Common myeloid progenitor, CD34-positive (primary cell): ENCODE data around the gene CPD.
"Not testable (repeated sequence)": the region's sequence is repeated elsewhere in the genome, so short reads cannot be mapped to it uniquely, and the experiment has no call there.

ENCODE experiments used
- CTCF ChIA-PET: fragments of 350-600 bp; sonication (Branson Sonifier 250); formaldehyde crosslinking; loops from one replicate; lab custom pipeline; 2021; ENCODE audit warnings: antibody characterized with exemption; lab: Charles Lee
- POLR2A ChIA-PET: fragments of 350-600 bp; sonication (Branson Sonifier 250); formaldehyde crosslinking; loops from one replicate; lab custom pipeline; 2021; ENCODE audit warnings: antibody characterized with exemption; lab: Charles Lee
- DNase-seq, 3 donors: peaks; one replicate each; pipeline versions ENCODE4 v3.0.0 to v3.0.0-alpha.2; 2013
- H3K27ac ChIP-seq, 2 experiments: 1 replicate in 1 of 2; 2 replicates in 1 of 2; pipeline ENCODE4 v1.7.0; 2013; ENCODE audit warnings: inconsistent platforms in 2 of 2, low read length in 2 of 2, mild to moderate bottlenecking in 2 of 2, low read depth in 1 of 2, moderate library complexity in 1 of 2; ENCODE audit not compliant: severe bottlenecking in 2 of 2, insufficient read depth in 1 of 2, poor library complexity in 1 of 2
- H3K27me3 ChIP-seq, 5 experiments: replicated peaks in 2 of 5; 1 replicate in 3 of 5; 2 replicates in 2 of 5; pipeline versions ENCODE4 v1.6.1 to v1.7.0; 2013; ENCODE audit warnings: low read length in 4 of 5, mild to moderate bottlenecking in 2 of 5, moderate library complexity in 2 of 5, inconsistent platforms in 1 of 5; ENCODE audit not compliant: insufficient read depth in 5 of 5, control insufficient read depth in 4 of 5
- H3K36me3 ChIP-seq, 4 experiments: 1 replicate in 2 of 4; 2 replicates in 2 of 4; pipeline versions ENCODE4 v1.6.1 to v1.7.0; 2013; ENCODE audit warnings: low read length in 3 of 4, control low read depth in 1 of 4, mild to moderate bottlenecking in 1 of 4; ENCODE audit not compliant: control insufficient read depth in 4 of 4, insufficient read depth in 4 of 4
- H3K4me1 ChIP-seq, 4 experiments: 1 replicate in 3 of 4; 2 replicates in 1 of 4; pipeline versions ENCODE4 v1.6.1 to v1.7.1; 2013; ENCODE audit warnings: low read length in 3 of 4, mild to moderate bottlenecking in 3 of 4, control low read depth in 1 of 4, inconsistent platforms in 1 of 4, moderate library complexity in 1 of 4; ENCODE audit not compliant: control insufficient read depth in 4 of 4, insufficient read depth in 4 of 4; ENCODE audit errors: control extremely low read depth in 1 of 4
- H3K4me3 ChIP-seq, 7 experiments: 1 replicate in 4 of 7; 2 replicates in 3 of 7; pipeline versions ENCODE4 v1.5.1 to v1.7.0; 2013; ENCODE audit warnings: mild to moderate bottlenecking in 7 of 7, low read length in 6 of 7, moderate library complexity in 6 of 7, inconsistent platforms in 2 of 7, low read depth in 2 of 7, control low read depth in 1 of 7; ENCODE audit not compliant: insufficient read depth in 4 of 7, control insufficient read depth in 1 of 7; ENCODE audit errors: extremely low read depth in 1 of 7
- H3K9me3 ChIP-seq, 5 experiments: 1 replicate in 4 of 5; 2 replicates in 1 of 5; pipeline versions ENCODE4 v1.6.1 to v1.7.1; 2013; ENCODE audit warnings: low read length in 4 of 5, mild to moderate bottlenecking in 2 of 5, inconsistent platforms in 1 of 5, low read depth in 1 of 5, moderate library complexity in 1 of 5; ENCODE audit not compliant: control insufficient read depth in 4 of 5, insufficient read depth in 2 of 5; ENCODE audit errors: control extremely low read depth in 1 of 5
- WGBS: methylation state at CpG from one replicate; pipeline ENCODE4 v1.1.5; 2013; ENCODE audit not compliant: insufficient coverage; 5-methylcytosine and 5-hydroxymethylcytosine counted together

The CPD gene

GRCh38 chr17:30458371-30458770 is 79.6 kb downstream of the CPD start:
- ChIA-PET POLR2A (no interaction called here), CTCF (no interaction called here)
- WGBS, result 100% methylated on average over 1 of the region's 6 CpGs

GRCh38 chr17:30458797-30459413 is 80.2 kb downstream of the CPD start:
- H3K4me1 ChIP-seq, H3K9me3 ChIP-seq, H3K27ac ChIP-seq, H3K27me3 ChIP-seq, H3K4me3 ChIP-seq, POLR2A ChIA-PET, DNase-seq: not testable (repeated sequence)
- H3K36me3 ChIP-seq, result peaks cover 12 to 38% (median 32%) of the 10 kb centered on the region in 4 experiments
- CTCF ChIA-PET, result interaction anchor here (1.0 kb wide), 1 partner anchor 24 kb away, joined by 3 read pairs; no protein-coding TSS in a partner anchor
- WGBS, result 100% methylated on average over 3 of the region's 5 CpGs

More at GRCh38 chr17:30458371-30458770, 79.6 kb downstream of the CPD start:
- no peaks in the 10 kb centered on the region for H3K4me1 ChIP-seq
- DNase-seq, result no peak
- no peaks in the 10 kb centered on the region for H3K27me3 ChIP-seq
- H3K27ac ChIP-seq, result no peak overlapping the region
- H3K4me3 ChIP-seq, result no peak overlapping the region
- peaks cover 10 to 43% (median 33%) of the 10 kb centered on the region in 4 experiments for H3K36me3 ChIP-seq
- peaks cover 0 to 2% (median 0%) of the 10 kb centered on the region in 5 experiments for H3K9me3 ChIP-seq

- 100% methylated on average over 1 of the region's 2 CpGs for WGBS
- no peak for DNase-seq
- Histone ChIP-seq H3K4me1 (no peaks in the 10 kb centered on the region), H3K4me3 (no peak overlapping the region), H3K27ac (no peak overlapping the region), H3K9me3 (no peaks in the 10 kb centered on the region), H3K36me3 (peaks cover 0 to 12% (median 8%) of the 10 kb centered on the region in 4 experiments), H3K27me3 (peaks cover 0 to 16% (median 0%) of the 10 kb centered on the region in 5 experiments)
- CTCF ChIA-PET, result no interaction called here
- POLR2A ChIA-PET, result no interaction called here
These were observed 89.7 kb downstream of the CPD start for GRCh38 chr17:30468465-30468864.

GRCh38 chr17:30472238-30472890 is 93.6 kb downstream of the CPD start:
- Histone ChIP-seq H3K27me3 (peaks cover 0 to 16% (median 0%) of the 10 kb centered on the region in 5 experiments), H3K9me3 (no peaks in the 10 kb centered on the region), H3K4me3 (no peak overlapping the region), H3K4me1 (peaks cover 4 to 10% (median 6%) of the 10 kb centered on the region in 4 experiments), H3K36me3 (no peaks in the 10 kb centered on the region), H3K27ac (no peak overlapping the region)
- DNase-seq, result no peak
- POLR2A ChIA-PET, result no interaction called here
- CTCF ChIA-PET, result interaction anchor here (0.8 to 1.1 kb wide), 2 partner anchors 8 to 9 kb away, joined by 3 to 4 read pairs; no protein-coding TSS in a partner anchor
- WGBS, result 100% methylated on average over 2 of the region's 10 CpGs

GRCh38 chr17:30475206-30475605 is 96.5 kb downstream of the CPD start:
- H3K27me3 ChIP-seq, result peaks cover 0 to 16% (median 0%) of the 10 kb centered on the region in 5 experiments
- DNase-seq, result no peak
- no peaks in the 10 kb centered on the region for H3K9me3 ChIP-seq
- POLR2A ChIA-PET, result no interaction called here
- H3K4me3 ChIP-seq, result no peak overlapping the region
- CTCF ChIA-PET, result interaction anchor here (0.6 kb wide), 1 partner anchor 8 kb away, joined by 3 read pairs; no protein-coding TSS in a partner anchor
- no peak overlapping the region for H3K27ac ChIP-seq
- H3K4me1 ChIP-seq, result peaks cover 4 to 19% (median 10%) of the 10 kb centered on the region in 4 experiments
- 80% methylated on average over 1 of the region's 2 CpGs for WGBS
- peaks cover 0 to 4% (median 1%) of the 10 kb centered on the region in 4 experiments for H3K36me3 ChIP-seq

GRCh38 chr17:30476726-30477082 is 98.0 kb downstream of the CPD start:
- Histone ChIP-seq H3K27me3 (peaks cover 0 to 13% (median 0%) of the 10 kb centered on the region in 5 experiments), H3K4me1 (peaks cover 4 to 19% (median 10%) of the 10 kb centered on the region in 4 experiments), H3K36me3 (peaks cover 8 to 15% (median 12%) of the 10 kb centered on the region in 4 experiments), H3K27ac (peak overlapping the region; percentile 100), H3K4me3 (peak overlapping the region in 6 of 7 experiments; percentile 95 to 99 (median 99)), H3K9me3 (no peaks in the 10 kb centered on the region)
- peak in 2 of 3 donors; percentile 26 to 30 for DNase-seq
- WGBS, result 7% methylated on average over 6 of the region's 7 CpGs
- ChIA-PET CTCF (interaction anchor here (0.6 to 2.4 kb wide), 13 partner anchors 9 to 350 kb away, joined by 3 to 7 read pairs (median 3); no protein-coding TSS in a partner anchor), POLR2A (no interaction called here)
